HL-60/S4 treated with phorbol 12-myristate 13-acetate at 8.2 ng/mL for 4 days and 3 days (cell line): ENCODE results near the gene LSAMP.
"Not testable (repeated sequence)": the region's sequence is repeated elsewhere in the genome, so short reads cannot be mapped to it uniquely, and the experiment has no call there.

Experiments
- in situ Hi-C: fragments of 300-500 bp; cut with MboI; formaldehyde crosslinking; loops from 2 replicates; pipeline ENCODE4 v1.15.0; 2022; ENCODE audit warnings: low sequenced_read_pairs

The LSAMP gene

DNA sequence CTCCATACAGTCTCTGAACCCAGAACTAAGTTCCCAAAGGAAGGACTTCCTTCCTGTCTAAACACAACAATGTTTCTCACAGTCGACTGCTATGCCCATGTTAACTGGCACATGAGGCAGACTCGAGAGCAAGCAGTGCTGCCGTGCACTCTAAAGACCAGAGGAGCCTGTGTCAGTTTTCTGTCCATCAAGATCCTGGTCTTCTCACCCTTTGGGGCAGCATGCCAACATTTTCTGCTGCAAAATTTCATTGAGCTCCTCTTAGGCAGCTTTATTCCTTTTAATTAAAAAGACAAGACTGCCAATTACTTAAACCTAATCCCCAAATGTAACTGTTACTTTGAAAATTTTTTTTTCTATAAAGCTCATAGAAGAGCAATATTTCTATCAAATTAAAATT is 616.9 kb downstream of the LSAMP start:
- in situ Hi-C loops, result no loop called here

DNA sequence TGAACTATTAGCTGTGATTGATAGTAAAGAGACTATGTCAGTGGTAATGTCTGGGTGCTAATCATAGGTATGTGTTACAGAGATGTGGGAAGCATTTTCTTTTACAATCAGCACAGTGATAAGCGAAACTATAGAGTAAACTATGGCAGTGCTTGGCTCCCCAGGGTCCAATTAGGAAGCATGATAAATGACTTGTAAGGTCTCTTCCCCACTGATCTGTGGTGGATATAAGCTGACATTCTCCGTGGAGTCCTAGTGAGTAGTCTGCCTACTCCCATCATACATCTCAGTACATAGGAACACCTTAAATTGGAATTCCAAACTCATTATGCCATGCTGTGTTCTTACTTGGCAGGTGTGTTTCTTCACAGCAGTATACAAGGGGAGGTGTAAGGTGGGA is 617.8 kb downstream of the LSAMP start:
- in situ Hi-C loops, result no loop called here

- in situ Hi-C loops, result no loop called here
Measured at GRCh38 chr3:115825046-115825445, 620.2 kb downstream of the LSAMP start.

- in situ Hi-C loops, result no loop called here
Measured at GRCh38 chr3:115823083-115823482, 622.2 kb downstream of the LSAMP start.

- in situ Hi-C loops, result no loop called here
Measured at GRCh38 chr3:115822579-115822978, 622.7 kb downstream of the LSAMP start.

DNA sequence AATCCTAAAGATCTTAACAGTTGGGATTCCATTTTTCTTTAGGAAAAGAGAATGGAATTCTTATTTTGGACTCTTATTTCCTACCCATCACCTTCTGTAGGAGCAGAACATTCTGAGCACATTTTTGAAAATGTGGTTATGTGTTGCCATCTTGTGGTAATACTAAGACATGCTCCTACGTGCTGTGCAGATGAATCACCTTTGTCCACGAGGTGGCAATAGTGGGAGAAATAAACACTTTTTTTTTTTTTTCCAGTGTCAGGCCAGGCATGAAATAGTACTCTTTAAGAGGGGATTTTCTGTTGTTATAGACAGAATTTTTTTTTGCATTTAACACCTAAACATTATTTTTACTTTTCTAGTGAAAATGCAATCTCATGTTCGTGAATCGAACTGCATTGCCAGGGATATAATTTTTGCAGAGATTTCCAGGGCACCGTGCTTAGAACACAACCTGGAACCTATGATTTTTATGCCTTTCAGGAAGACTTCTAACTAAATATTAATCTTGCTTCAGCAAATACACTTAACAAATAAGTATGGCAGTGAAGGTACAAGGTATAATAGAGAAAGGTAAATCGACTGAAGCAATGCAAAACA is 625.4 kb downstream of the LSAMP start:
- in situ Hi-C loops, result no loop called here

- in situ Hi-C loops, result no loop called here
Measured at GRCh38 chr3:115814778-115815380, 630.4 kb downstream of the LSAMP start.

DNA sequence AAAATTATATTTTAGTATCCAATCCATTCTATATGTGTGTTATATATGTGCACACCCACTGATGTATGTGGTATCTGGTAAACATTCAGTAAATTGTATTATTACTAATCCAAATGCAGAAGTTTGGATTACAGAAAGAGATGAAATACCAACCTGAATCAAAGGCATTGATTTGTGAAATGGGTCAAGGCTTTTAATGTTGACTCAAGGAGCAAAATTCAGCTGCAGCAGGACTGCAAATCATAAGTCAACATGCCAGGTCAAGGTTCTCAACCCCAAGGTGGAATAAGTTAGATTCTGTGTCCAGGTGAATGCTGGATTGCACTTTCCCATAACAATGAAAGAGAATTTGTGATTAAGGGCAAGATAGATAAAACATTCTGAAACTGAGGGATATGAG is 631.3 kb downstream of the LSAMP start:
- in situ Hi-C loops, result no loop called here

DNA sequence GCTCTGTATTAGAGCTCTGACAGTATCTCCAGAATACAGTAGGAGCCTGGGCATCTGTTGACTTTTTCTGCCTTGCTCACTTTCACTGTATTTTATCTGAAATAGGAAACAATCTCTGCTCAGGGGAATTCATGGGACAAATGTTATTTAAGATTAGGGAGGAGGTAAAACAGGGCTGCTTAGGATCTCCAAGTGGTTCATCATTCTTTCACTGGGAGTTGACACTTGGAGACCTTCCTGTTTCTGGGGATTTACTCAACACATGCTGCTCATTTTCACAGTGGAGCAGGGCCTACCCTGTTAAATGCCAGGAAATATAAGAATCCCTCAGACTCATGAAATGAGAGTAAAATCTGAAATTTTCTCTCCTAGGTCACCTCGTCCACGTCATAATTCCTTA is 636.5 kb downstream of the LSAMP start:
- in situ Hi-C loops, result no loop called here

DNA sequence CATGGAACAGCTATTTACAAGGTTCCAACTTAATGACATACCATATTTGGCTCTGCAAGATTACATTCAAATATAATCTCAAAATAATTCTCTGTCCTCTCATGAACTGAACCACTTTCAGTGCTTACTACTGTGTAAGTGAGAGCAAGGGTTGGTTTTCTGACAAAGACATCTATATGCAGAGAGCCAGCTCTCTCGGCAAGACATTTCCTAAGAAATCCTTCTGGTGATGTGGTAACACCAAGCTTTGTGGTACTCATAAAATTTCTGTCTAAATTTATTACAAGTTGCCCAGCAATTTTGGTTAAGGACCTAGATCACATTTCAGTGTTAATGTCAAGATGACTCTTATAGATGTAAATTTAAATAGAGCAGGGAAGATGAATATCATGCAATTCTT is 637.0 kb downstream of the LSAMP start:
- in situ Hi-C loops, result no loop called here

DNA sequence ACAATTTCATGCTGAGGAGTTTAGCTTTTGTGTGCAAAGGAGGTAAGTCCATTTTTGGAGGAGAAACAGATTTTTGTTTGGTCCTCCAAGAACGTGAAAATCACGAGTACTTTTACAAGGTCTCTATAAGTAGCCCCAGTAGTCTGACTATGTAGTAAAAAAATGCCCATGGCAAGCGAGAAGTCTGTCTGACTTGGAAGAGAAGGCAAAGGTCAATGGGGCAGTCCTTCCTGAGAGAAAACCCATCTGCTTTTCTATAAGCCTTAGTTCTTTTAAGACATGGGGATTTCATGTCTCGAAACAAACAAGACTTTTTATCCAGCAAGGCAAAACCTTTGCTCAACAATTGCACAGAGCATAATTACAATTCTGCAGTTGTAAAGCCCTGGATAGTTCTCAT is 638.8 kb downstream of the LSAMP start:
- in situ Hi-C loops, result no loop called here

GRCh38 chr3:115805520-115805919 is 639.8 kb downstream of the LSAMP start:
- in situ Hi-C loops, result no loop called here

- in situ Hi-C loops, result no loop called here
Measured at GRCh38 chr3:115804713-115805119, 640.6 kb downstream of the LSAMP start.

DNA sequence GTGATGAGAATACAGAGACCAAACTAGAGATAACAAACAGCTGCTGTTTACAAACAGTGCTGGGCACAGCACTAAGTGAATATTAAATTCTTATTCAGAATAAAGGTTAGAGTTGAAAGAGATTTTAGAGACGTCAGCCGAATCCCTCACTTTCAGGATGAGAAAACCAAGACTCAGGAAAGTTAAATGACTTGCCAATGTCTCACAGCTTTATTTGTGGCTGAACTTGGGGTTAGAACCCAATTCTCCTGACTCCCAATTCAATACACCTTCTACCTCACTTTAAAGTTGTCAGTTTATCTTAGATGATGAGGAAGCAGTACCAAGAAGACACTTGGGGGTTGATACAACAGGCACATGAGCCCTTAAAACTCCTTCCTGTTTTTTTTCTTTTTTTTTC is 641.1 kb downstream of the LSAMP start:
- in situ Hi-C loops, result no loop called here

- in situ Hi-C loops, result no loop called here
Measured at GRCh38 chr3:115803661-115804060, 641.6 kb downstream of the LSAMP start.

- in situ Hi-C loops, result no loop called here
Measured at GRCh38 chr3:115800489-115801075, 644.7 kb downstream of the LSAMP start.

GRCh38 chr3:115800065-115800464 is 645.2 kb downstream of the LSAMP start:
- in situ Hi-C loops, result not testable (repeated sequence)

- in situ Hi-C loops, result no loop called here
Measured at GRCh38 chr3:115792206-115792955, 652.9 kb downstream of the LSAMP start.

- in situ Hi-C loops, result not testable (repeated sequence)
Measured at GRCh38 chr3:115791271-115792153, 653.8 kb downstream of the LSAMP start.

GRCh38 chr3:115790759-115791158 is 654.5 kb downstream of the LSAMP start:
- in situ Hi-C loops, result no loop called here

GRCh38 chr3:115789481-115789880 is 655.8 kb downstream of the LSAMP start:
- in situ Hi-C loops, result no loop called here
